Chondrocyte (in vitro differentiated cells): ENCODE results near the gene ALPI. TPM values are rescaled to one million over a fixed set of nuclear protein-coding genes. Genes with fewer than 3 reads are reported as not detected.
"Not testable (repeated sequence)": the region's sequence is repeated elsewhere in the genome, so short reads cannot be mapped to it uniquely, and the experiment has no call there.

Experiments used
- DNase-seq: peaks from one replicate; pipeline ENCODE4 v3.0.0; 2021; ENCODE audit warnings: mixed read lengths, low spot score
- H3K27ac Mint-ChIP-seq: one replicate; pipeline ENCODE4 v1.8.0; 2021; ENCODE audit warnings: mild to moderate bottlenecking, moderate library complexity, mixed read lengths; ENCODE audit not compliant: unreplicated experiment
- H3K27me3 Mint-ChIP-seq: 2 replicates; pipeline ENCODE4 v1.8.0; 2021; ENCODE audit warnings: low read depth, mixed read lengths
- H3K36me3 Mint-ChIP-seq: 2 replicates; pipeline ENCODE4 v1.8.0; 2021; ENCODE audit warnings: low read depth, mixed read lengths
- H3K4me1 Mint-ChIP-seq: 2 replicates; pipeline ENCODE4 v1.8.0; 2021; ENCODE audit warnings: low read depth, mild to moderate bottlenecking, mixed read lengths
- H3K4me3 Mint-ChIP-seq: one replicate; pipeline ENCODE4 v1.8.0; 2021; ENCODE audit warnings: mild to moderate bottlenecking, moderate library complexity, mixed read lengths; ENCODE audit not compliant: unreplicated experiment
- H3K9me3 Mint-ChIP-seq: 2 replicates; pipeline ENCODE4 v1.8.0; 2021; ENCODE audit warnings: low read depth, mixed read lengths
- CTCF ChIP-seq: fragments of 200-600 bp; sonication (generic); IDR thresholded peaks from 2 replicates; pipeline ENCODE4 v1.5.0; 2021; ENCODE audit warnings: antibody characterized with exemption, mild to moderate bottlenecking, moderate library complexity
- total RNA-seq: library from RNA; stranded (reverse); gene quantifications from 3 replicates; pipeline ENCODE4 v1.2.1, GENCODE V29; 2021

ALPI gene
- total RNA-seq, 1 donor from 2014 or later: not detected

DNA sequence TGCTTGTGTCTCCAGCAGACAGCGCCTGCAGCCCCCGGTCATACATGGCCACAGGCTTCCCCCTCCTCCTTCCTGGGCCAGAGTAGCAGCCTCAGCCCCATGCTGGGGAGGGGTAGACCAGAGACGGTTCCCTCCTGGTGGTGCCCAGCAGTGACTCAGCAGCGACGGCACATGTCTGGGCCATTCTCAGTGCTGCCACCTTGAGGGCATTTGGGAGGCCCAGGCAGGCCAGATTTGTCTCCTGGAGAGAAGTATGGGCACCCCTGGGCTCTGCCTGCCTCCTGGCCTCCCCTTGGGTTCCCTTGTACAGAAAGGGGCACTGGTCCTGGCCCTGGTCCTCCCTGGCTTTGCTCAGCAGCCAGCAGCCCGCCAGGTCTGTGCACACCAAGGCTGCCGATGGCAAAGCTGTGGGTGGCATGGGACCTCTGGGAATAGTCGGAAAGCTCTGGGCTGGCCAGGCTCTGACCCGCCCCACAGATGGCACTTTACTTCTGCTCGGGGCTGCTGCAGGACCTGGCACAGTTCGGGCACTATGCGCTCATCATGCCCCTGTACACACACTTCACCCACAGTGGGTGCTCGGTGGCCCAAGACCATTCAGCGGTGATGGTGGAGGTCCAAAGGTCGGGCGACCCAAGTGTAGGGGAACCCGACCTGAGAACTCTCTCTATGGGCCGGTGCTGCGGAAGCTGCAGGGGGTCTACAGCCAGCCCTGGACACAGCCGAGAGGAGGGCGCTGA, 11.4 kb upstream of the ALPI start:
- no peaks in the 10 kb centered on the region for H3K4me1 Mint-ChIP-seq
- no peaks in the 10 kb centered on the region for H3K36me3 Mint-ChIP-seq
- peak; percentile 79 for TF ChIP-seq CTCF
- no peak overlapping the region for H3K27ac Mint-ChIP-seq
- H3K9me3 Mint-ChIP-seq: no peaks in the 10 kb centered on the region
- DNase-seq: peak; percentile 90
- H3K27me3 Mint-ChIP-seq: peaks cover 2% of the 10 kb centered on the region
- H3K4me3 Mint-ChIP-seq: no peak overlapping the region

- not testable (repeated sequence) for H3K27ac Mint-ChIP-seq, H3K4me1 Mint-ChIP-seq, H3K4me3 Mint-ChIP-seq, H3K36me3 Mint-ChIP-seq, H3K9me3 Mint-ChIP-seq, DNase-seq, H3K27me3 Mint-ChIP-seq
Observed at GRCh38 chr2:232445149-232445885, 10.6 kb upstream of the ALPI start.

- H3K27ac Mint-ChIP-seq, H3K9me3 Mint-ChIP-seq, H3K36me3 Mint-ChIP-seq, H3K27me3 Mint-ChIP-seq, DNase-seq, H3K4me1 Mint-ChIP-seq, H3K4me3 Mint-ChIP-seq: not testable (repeated sequence)
- peak; percentile 70 for TF ChIP-seq CTCF
Observed at GRCh38 chr2:232446266-232446777, 9.6 kb upstream of the ALPI start.

GRCh38 chr2:232447091-232447620, 8.8 kb upstream of the ALPI start:
- Mint-ChIP-seq H3K4me1 (no peaks in the 10 kb centered on the region), H3K36me3 (no peaks in the 10 kb centered on the region), H3K27ac (no peak overlapping the region), H3K4me3 (no peak overlapping the region), H3K27me3 (peaks cover 5% of the 10 kb centered on the region), H3K9me3 (no peaks in the 10 kb centered on the region)
- no peak for DNase-seq
- no peak for TF ChIP-seq CTCF

GRCh38 chr2:232447638-232448303, 8.2 kb upstream of the ALPI start:
- no peaks in the 10 kb centered on the region for H3K9me3 Mint-ChIP-seq
- H3K4me1 Mint-ChIP-seq: no peaks in the 10 kb centered on the region
- no peaks in the 10 kb centered on the region for H3K36me3 Mint-ChIP-seq
- H3K4me3 Mint-ChIP-seq: no peak overlapping the region
- no peak for DNase-seq
- peaks cover 9% of the 10 kb centered on the region for H3K27me3 Mint-ChIP-seq
- TF ChIP-seq CTCF: no peak
- H3K27ac Mint-ChIP-seq: no peak overlapping the region
